ELR (cell line): ENCODE data around the gene RTP5.
"Not testable (repeated sequence)": the region's sequence is repeated elsewhere in the genome, so short reads cannot be mapped to it uniquely, and the experiment has no call there.

Experiments used
- DNase-seq: peaks from one replicate; pipeline ENCODE4 v3.0.0-alpha.2; 2015; ENCODE audit warnings: low read depth

Gene RTP5

GRCh38 chr2:241869087-241869961 is at the start of gene RTP5:
Gene RTP5 (plus strand): TSS chr2:241869729. CDS start chr2:241869757, 28 bp downstream.
- no peak for DNase-seq

- DNase-seq = not testable (repeated sequence)
Observed at GRCh38 chr2:241819947-241820624, 49.4 kb upstream of the RTP5 start.

GRCh38 chr2:241820625-241821384 is 48.7 kb upstream of the RTP5 start:
- no peak for DNase-seq

GRCh38 chr2:241821460-241822263 is 47.9 kb upstream of the RTP5 start:
- no peak for DNase-seq

- DNase-seq = no peak
Observed at GRCh38 chr2:241822264-241822623, 47.3 kb upstream of the RTP5 start.

- not testable (repeated sequence) for DNase-seq
Observed at GRCh38 chr2:241823531-241824437, 45.7 kb upstream of the RTP5 start.

GRCh38 chr2:241827394-241827793 is 42.1 kb upstream of the RTP5 start:
- no peak for DNase-seq

- DNase-seq = peak; percentile 38
Observed at GRCh38 chr2:241833101-241833663, 36.3 kb upstream of the RTP5 start.

GRCh38 chr2:241833756-241834526 is 35.6 kb upstream of the RTP5 start:
- not testable (repeated sequence) for DNase-seq

- DNase-seq = no peak
Observed at GRCh38 chr2:241834527-241835210, 34.9 kb upstream of the RTP5 start.

- DNase-seq = no peak
Observed at GRCh38 chr2:241835611-241836010, 33.9 kb upstream of the RTP5 start.

GRCh38 chr2:241836292-241836691 is 33.2 kb upstream of the RTP5 start:
- no peak for DNase-seq

- no peak for DNase-seq
Observed at GRCh38 chr2:241837197-241837965, 32.1 kb upstream of the RTP5 start.

- DNase-seq = no peak
Observed at GRCh38 chr2:241841181-241842066, 28.1 kb upstream of the RTP5 start.

- no peak for DNase-seq
Observed at GRCh38 chr2:241842067-241842415, 27.5 kb upstream of the RTP5 start.

GRCh38 chr2:241842620-241843211 is 26.8 kb upstream of the RTP5 start:
- DNase-seq = no peak
